Stimulated activated CD4-positive, alpha-beta T cell treated with anti-CD3 and anti-CD28 coated beads, Interleukin-2, amount 100 ng/mL, for 48 hours (primary cell): ENCODE measurements around the gene ITGAD.
A peak's percentile ranks its signal among the peaks of the same experiment; 100 is the strongest.

Experiments
- DNase-seq, 2 donors: peaks; one replicate each; pipeline ENCODE4 v3.0.0-alpha.2; 2020

ITGAD gene

GRCh38 chr16:31393056-31393455 lies at the start of gene ITGAD:
Gene ITGAD (plus strand): TSS chr16:31393335. CDS start chr16:31393361, 26 bp downstream.
- DNase-seq: no peak

- DNase-seq: no peak
Observed at GRCh38 chr16:31344712-31345111, 48.4 kb upstream of the ITGAD start.

- no peak for DNase-seq
Observed at GRCh38 chr16:31347445-31347844, 45.7 kb upstream of the ITGAD start.

- DNase-seq: no peak
Observed at GRCh38 chr16:31348579-31348978, 44.6 kb upstream of the ITGAD start.

GRCh38 chr16:31350275-31351005 lies 42.7 kb upstream of the ITGAD start:
- DNase-seq: no peak

- DNase-seq: no peak
Observed at GRCh38 chr16:31351246-31351941, 41.7 kb upstream of the ITGAD start.

GRCh38 chr16:31351942-31352325 lies 41.2 kb upstream of the ITGAD start:
- DNase-seq: peak in 1 of 2 donors; percentile 21

GRCh38 chr16:31352376-31353115 lies 40.6 kb upstream of the ITGAD start:
- DNase-seq: no peak

GRCh38 chr16:31354394-31355291 lies 38.5 kb upstream of the ITGAD start, which contains the start of gene ITGAX:
Gene ITGAX (plus strand): TSS chr16:31355176. CDS start chr16:31355255, 79 bp downstream.
- DNase-seq: peak; percentile 54 to 65

- no peak for DNase-seq
Observed at GRCh38 chr16:31355431-31356100, 37.6 kb upstream of the ITGAD start.

GRCh38 chr16:31356566-31357323 lies 36.4 kb upstream of the ITGAD start:
- no peak for DNase-seq

GRCh38 chr16:31357324-31358109 lies 35.6 kb upstream of the ITGAD start:
- DNase-seq: no peak

GRCh38 chr16:31360251-31360650 lies 32.9 kb upstream of the ITGAD start:
- no peak for DNase-seq

- no peak for DNase-seq
Observed at GRCh38 chr16:31361201-31362110, 31.7 kb upstream of the ITGAD start.

- no peak for DNase-seq
Observed at GRCh38 chr16:31362476-31363405, 30.4 kb upstream of the ITGAD start.

GRCh38 chr16:31363721-31364120 lies 29.4 kb upstream of the ITGAD start:
- no peak for DNase-seq

GRCh38 chr16:31364421-31364820 lies 28.7 kb upstream of the ITGAD start:
- DNase-seq: no peak
